Activated CD8-positive, alpha-beta T cell treated with anti-CD3 and anti-CD28 coated beads for 36 hours (primary cell): ENCODE results near the gene APPL1. TPM values are rescaled to one million over a fixed set of nuclear protein-coding genes. Genes with fewer than 3 reads are reported as not detected.

Source experiments
- ATAC-seq: fragments of 200-7000 bp; cut with Tn5 transposase; one replicate; pipeline ENCODE4 v1.10.0; 2021; ENCODE audit warnings: mild to moderate bottlenecking, moderate library complexity
- CTCF ChIA-PET: fragments of 350-600 bp; sonication (Branson Sonifier 250); formaldehyde crosslinking; loops from one replicate; lab custom pipeline; 2021; ENCODE audit warnings: antibody characterized with exemption; lab: Charles Lee
- POLR2A ChIA-PET: fragments of 350-600 bp; sonication (Branson Sonifier 250); formaldehyde crosslinking; loops from one replicate; lab custom pipeline; 2021; ENCODE audit warnings: antibody characterized with exemption; lab: Charles Lee
- DNase-seq: peaks from one replicate; pipeline ENCODE4 v3.0.0-alpha.2; 2020
- H3K27ac Mint-ChIP-seq: one replicate; pipeline ENCODE4 v1.8.0; 2021; ENCODE audit warnings: mild to moderate bottlenecking, mixed read lengths
- H3K27me3 Mint-ChIP-seq: one replicate; pipeline ENCODE4 v1.8.0; 2021; ENCODE audit warnings: mixed read lengths
- H3K36me3 Mint-ChIP-seq: one replicate; pipeline ENCODE4 v1.8.0; 2021; ENCODE audit warnings: low read depth, mixed read lengths
- H3K4me1 Mint-ChIP-seq: one replicate; pipeline ENCODE4 v1.8.0; 2021; ENCODE audit warnings: low read depth, mixed read lengths
- H3K4me3 Mint-ChIP-seq: one replicate; pipeline ENCODE4 v1.8.0; 2021; ENCODE audit warnings: mild to moderate bottlenecking, moderate library complexity, mixed read lengths
- H3K9me3 Mint-ChIP-seq: one replicate; pipeline ENCODE4 v1.8.0; 2021; ENCODE audit warnings: mixed read lengths
- CTCF ChIP-seq: fragments of 200-600 bp; IDR thresholded peaks from one replicate; pipeline ENCODE4 v1.8.0; 2022; ENCODE audit warnings: antibody characterized with exemption, mild to moderate bottlenecking
- intact Hi-C: fragments of 100-400 bp; cut with micrococcal nuclease; formaldehyde crosslinking; loops from one replicate; pipeline ENCODE4 v1.10.0; 2022
- total RNA-seq, 2 experiments: library from RNA; stranded (reverse); gene quantifications; one replicate each; pipeline ENCODE4 v1.2.3, GENCODE V29; 2021

Gene APPL1
- total RNA-seq, 2 experiments from 2014 or later: 35.1 to 42.3 TPM

GRCh38 chr3:57261119-57261518 is 33.6 kb downstream of the APPL1 start:
- POLR2A ChIA-PET: no interaction called here
- CTCF ChIA-PET: no interaction called here
- intact Hi-C loops: no loop called here
- Mint-ChIP-seq H3K27me3 (no peaks in the 10 kb centered on the region), H3K36me3 (peaks cover 54% of the 10 kb centered on the region), H3K4me1 (no peaks in the 10 kb centered on the region), H3K4me3 (no peak overlapping the region), H3K9me3 (peaks cover 6% of the 10 kb centered on the region), H3K27ac (no peak overlapping the region)
- TF ChIP-seq CTCF: no peak
- ATAC-seq: no peak
- no peak for DNase-seq

- Mint-ChIP-seq H3K36me3 (peaks cover 62% of the 10 kb centered on the region), H3K4me1 (no peaks in the 10 kb centered on the region), H3K9me3 (peaks cover 6% of the 10 kb centered on the region), H3K27me3 (no peaks in the 10 kb centered on the region), H3K4me3 (no peak overlapping the region), H3K27ac (no peak overlapping the region)
- TF ChIP-seq CTCF: no peak
- DNase-seq (no peak), ATAC-seq (no peak)
- POLR2A ChIA-PET: no interaction called here
- CTCF ChIA-PET: no interaction called here
- intact Hi-C loops: no loop called here
Observed at GRCh38 chr3:57261929-57262328, 34.4 kb downstream of the APPL1 start.

- Mint-ChIP-seq H3K4me1 (no peaks in the 10 kb centered on the region), H3K9me3 (peaks cover 2% of the 10 kb centered on the region), H3K27ac (no peak overlapping the region), H3K4me3 (no peak overlapping the region), H3K36me3 (peaks cover 50% of the 10 kb centered on the region), H3K27me3 (no peaks in the 10 kb centered on the region)
- no peak for ATAC-seq
- POLR2A ChIA-PET: no interaction called here
- intact Hi-C loops: no loop called here
- TF ChIP-seq CTCF: no peak
- DNase-seq: no peak
- CTCF ChIA-PET: no interaction called here
Observed at GRCh38 chr3:57268416-57268815, 40.9 kb downstream of the APPL1 start.

GRCh38 chr3:57274845-57275244 is 47.3 kb downstream of the APPL1 start:
- peaks cover 6% of the 10 kb centered on the region for H3K9me3 Mint-ChIP-seq
- intact Hi-C loops: no loop called here
- no peak overlapping the region for H3K4me3 Mint-ChIP-seq
- DNase-seq: no peak
- ATAC-seq: no peak
- H3K4me1 Mint-ChIP-seq: no peaks in the 10 kb centered on the region
- H3K27me3 Mint-ChIP-seq: no peaks in the 10 kb centered on the region
- CTCF ChIA-PET: no interaction called here
- H3K36me3 Mint-ChIP-seq: peaks cover 7% of the 10 kb centered on the region
- no peak overlapping the region for H3K27ac Mint-ChIP-seq
- TF ChIP-seq CTCF: no peak
- POLR2A ChIA-PET: no interaction called here

GRCh38 chr3:57275393-57275792 is 47.9 kb downstream of the APPL1 start:
- TF ChIP-seq CTCF: no peak
- no peaks in the 10 kb centered on the region for H3K4me1 Mint-ChIP-seq
- ATAC-seq (no peak), DNase-seq (no peak)
- H3K4me3 Mint-ChIP-seq: no peak overlapping the region
- ChIA-PET CTCF (no interaction called here), POLR2A (no interaction called here)
- no peaks in the 10 kb centered on the region for H3K27me3 Mint-ChIP-seq
- intact Hi-C loops: no loop called here
- peaks cover 6% of the 10 kb centered on the region for H3K36me3 Mint-ChIP-seq
- peaks cover 7% of the 10 kb centered on the region for H3K9me3 Mint-ChIP-seq
- no peak overlapping the region for H3K27ac Mint-ChIP-seq
